ENCODE results near the gene HOXB7. TPM values are rescaled to one million over a fixed set of nuclear protein-coding genes. Genes with fewer than 3 reads are reported as not detected.

HOXB7 gene
- total RNA-seq, 1 donor from 2014 or later = 3.6 TPM

- DNase-seq (ENCODE audit: low spot score) = no peak
- TF ChIP-seq CTCF (IDR thresholded peaks at IDR 0.05; ENCODE audit: unreplicated experiment) = no peak
- H3K9me3 Mint-ChIP-seq (ENCODE audit: unreplicated experiment) = no peaks in the 10 kb centered on the region
- no peaks in the 10 kb centered on the region for H3K36me3 Mint-ChIP-seq (ENCODE audit: low read depth, unreplicated experiment)
- peaks cover 33% of the 10 kb centered on the region for H3K27me3 Mint-ChIP-seq (ENCODE audit: unreplicated experiment)
- peak overlapping the region; percentile 85 for H3K4me3 Mint-ChIP-seq (ENCODE audit: unreplicated experiment)
- H3K27ac Mint-ChIP-seq (ENCODE audit: unreplicated experiment) = peak overlapping the region; percentile 16
- H3K4me1 Mint-ChIP-seq (ENCODE audit: unreplicated experiment) = peaks cover 36% of the 10 kb centered on the region
Observed at GRCh38 chr17:48612456-48612853, 1.6 kb upstream of the HOXB7 start.

GRCh38 chr17:48611681-48612455 lies 1.1 kb upstream of the HOXB7 start:
- Mint-ChIP-seq H3K4me1 (ENCODE audit: unreplicated experiment) (peaks cover 30% of the 10 kb centered on the region), H3K27ac (ENCODE audit: unreplicated experiment) (no peak overlapping the region), H3K36me3 (ENCODE audit: low read depth, unreplicated experiment) (no peaks in the 10 kb centered on the region), H3K27me3 (ENCODE audit: unreplicated experiment) (peaks cover 32% of the 10 kb centered on the region), H3K4me3 (ENCODE audit: unreplicated experiment) (peak overlapping the region; percentile 56), H3K9me3 (ENCODE audit: unreplicated experiment) (no peaks in the 10 kb centered on the region)
- TF ChIP-seq CTCF (IDR thresholded peaks at IDR 0.05; ENCODE audit: unreplicated experiment) = no peak
- DNase-seq (ENCODE audit: low spot score) = no peak

GRCh38 chr17:48611213-48611612 lies 396 bp upstream of the HOXB7 start:
- peaks cover 36% of the 10 kb centered on the region for H3K27me3 Mint-ChIP-seq (ENCODE audit: unreplicated experiment)
- H3K27ac Mint-ChIP-seq (ENCODE audit: unreplicated experiment) = peak overlapping the region; percentile 13
- peak overlapping the region; percentile 89 for H3K4me3 Mint-ChIP-seq (ENCODE audit: unreplicated experiment)
- no peak for TF ChIP-seq CTCF (IDR thresholded peaks at IDR 0.05; ENCODE audit: unreplicated experiment)
- DNase-seq (ENCODE audit: low spot score) = no peak
- no peaks in the 10 kb centered on the region for H3K9me3 Mint-ChIP-seq (ENCODE audit: unreplicated experiment)
- no peaks in the 10 kb centered on the region for H3K36me3 Mint-ChIP-seq (ENCODE audit: low read depth, unreplicated experiment)
- H3K4me1 Mint-ChIP-seq (ENCODE audit: unreplicated experiment) = peaks cover 34% of the 10 kb centered on the region

GRCh38 chr17:48609759-48610281 lies 997 bp downstream of the HOXB7 start:
- no peak for DNase-seq (ENCODE audit: low spot score)
- no peak overlapping the region for H3K4me3 Mint-ChIP-seq (ENCODE audit: unreplicated experiment)
- no peak overlapping the region for H3K27ac Mint-ChIP-seq (ENCODE audit: unreplicated experiment)
- H3K4me1 Mint-ChIP-seq (ENCODE audit: unreplicated experiment) = peaks cover 39% of the 10 kb centered on the region
- no peak for TF ChIP-seq CTCF (IDR thresholded peaks at IDR 0.05; ENCODE audit: unreplicated experiment)
- H3K36me3 Mint-ChIP-seq (ENCODE audit: low read depth, unreplicated experiment) = no peaks in the 10 kb centered on the region
- H3K9me3 Mint-ChIP-seq (ENCODE audit: unreplicated experiment) = no peaks in the 10 kb centered on the region
- peaks cover 41% of the 10 kb centered on the region for H3K27me3 Mint-ChIP-seq (ENCODE audit: unreplicated experiment)

GRCh38 chr17:48609033-48609432 lies 1.8 kb downstream of the HOXB7 start:
- no peak for TF ChIP-seq CTCF (IDR thresholded peaks at IDR 0.05; ENCODE audit: unreplicated experiment)
- peak overlapping the region; percentile 29 for H3K4me3 Mint-ChIP-seq (ENCODE audit: unreplicated experiment)
- H3K27me3 Mint-ChIP-seq (ENCODE audit: unreplicated experiment) = peaks cover 46% of the 10 kb centered on the region
- H3K4me1 Mint-ChIP-seq (ENCODE audit: unreplicated experiment) = peaks cover 47% of the 10 kb centered on the region
- H3K36me3 Mint-ChIP-seq (ENCODE audit: low read depth, unreplicated experiment) = no peaks in the 10 kb centered on the region
- no peak for DNase-seq (ENCODE audit: low spot score)
- no peak overlapping the region for H3K27ac Mint-ChIP-seq (ENCODE audit: unreplicated experiment)
- no peaks in the 10 kb centered on the region for H3K9me3 Mint-ChIP-seq (ENCODE audit: unreplicated experiment)

All from endothelial cell (in vitro differentiated cells).